Smooth muscle cell of the brain vasculature (primary cell): ENCODE results near the gene IDH3G.

Source experiments
- DNase-seq: peaks from one replicate; pipeline ENCODE4 v3.0.0-alpha.2; 2012; ENCODE audit warnings: low read depth, low spot score

Gene IDH3G

GRCh38 chrX:153773741-153774575 is 20.2 kb downstream of the IDH3G start:
- DNase-seq = no peak

GRCh38 chrX:153773218-153773611 is 21.0 kb downstream of the IDH3G start:
- no peak for DNase-seq

- DNase-seq = no peak
Observed at GRCh38 chrX:153772316-153773217, 21.6 kb downstream of the IDH3G start.

GRCh38 chrX:153771415-153772315 is 22.5 kb downstream of the IDH3G start:
- DNase-seq = no peak

GRCh38 chrX:153770601-153771414 is 23.4 kb downstream of the IDH3G start:
- DNase-seq = no peak

GRCh38 chrX:153769865-153770600 is 24.1 kb downstream of the IDH3G start:
- no peak for DNase-seq

- no peak for DNase-seq
Observed at GRCh38 chrX:153769158-153769864, 24.9 kb downstream of the IDH3G start.

- no peak for DNase-seq
Observed at GRCh38 chrX:153768311-153769157, 25.6 kb downstream of the IDH3G start.

GRCh38 chrX:153767674-153768055 is 26.5 kb downstream of the IDH3G start:
- DNase-seq = no peak

GRCh38 chrX:153766871-153767673 is 27.1 kb downstream of the IDH3G start:
- no peak for DNase-seq

GRCh38 chrX:153766098-153766817 is 27.9 kb downstream of the IDH3G start:
- DNase-seq = no peak

GRCh38 chrX:153765138-153766079 is 28.8 kb downstream of the IDH3G start:
- no peak for DNase-seq

- no peak for DNase-seq
Observed at GRCh38 chrX:153764786-153765137, 29.4 kb downstream of the IDH3G start.

GRCh38 chrX:153763989-153764755 is 30.0 kb downstream of the IDH3G start, which contains the start of gene PLXNB3:
TSS of gene PLXNB3 (plus strand) at chrX:153764249. CDS start at chrX:153765536, 1,287 bp downstream.
- no peak for DNase-seq
